GM21529 (cell line): ENCODE results near the gene FAM83E.
A peak's percentile ranks its signal among the peaks of the same experiment; 100 is the strongest.
"Not testable (repeated sequence)": the region's sequence is repeated elsewhere in the genome, so short reads cannot be mapped to it uniquely, and the experiment has no call there.

Source experiments
- ATAC-seq: cut with Tn5 transposase; IDR thresholded peaks from one replicate; pipeline ENCODE4 v1.9.1; 2021; ENCODE audit not compliant: unreplicated experiment

The FAM83E gene

DNA sequence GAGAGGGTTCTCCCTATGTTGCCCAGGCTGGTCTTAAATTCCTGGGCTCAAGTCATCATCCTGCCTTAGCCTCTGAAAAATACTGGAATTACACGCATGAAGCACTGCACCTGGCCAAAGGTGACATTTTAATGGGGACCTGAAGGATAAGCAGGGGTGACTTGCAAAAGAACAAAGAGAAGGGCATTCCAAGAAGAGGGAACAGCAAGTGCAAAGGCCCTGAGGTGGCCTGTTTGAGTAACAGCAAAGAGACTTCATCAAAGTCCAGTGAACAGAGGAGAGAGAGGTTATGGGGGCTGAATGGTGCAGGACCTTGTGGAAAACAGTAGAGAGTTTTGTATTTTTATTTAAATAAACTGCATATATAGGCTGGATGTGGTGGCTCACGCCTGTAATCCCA is 27.0 kb upstream of the FAM83E start:
- no peak for ATAC-seq

DNA sequence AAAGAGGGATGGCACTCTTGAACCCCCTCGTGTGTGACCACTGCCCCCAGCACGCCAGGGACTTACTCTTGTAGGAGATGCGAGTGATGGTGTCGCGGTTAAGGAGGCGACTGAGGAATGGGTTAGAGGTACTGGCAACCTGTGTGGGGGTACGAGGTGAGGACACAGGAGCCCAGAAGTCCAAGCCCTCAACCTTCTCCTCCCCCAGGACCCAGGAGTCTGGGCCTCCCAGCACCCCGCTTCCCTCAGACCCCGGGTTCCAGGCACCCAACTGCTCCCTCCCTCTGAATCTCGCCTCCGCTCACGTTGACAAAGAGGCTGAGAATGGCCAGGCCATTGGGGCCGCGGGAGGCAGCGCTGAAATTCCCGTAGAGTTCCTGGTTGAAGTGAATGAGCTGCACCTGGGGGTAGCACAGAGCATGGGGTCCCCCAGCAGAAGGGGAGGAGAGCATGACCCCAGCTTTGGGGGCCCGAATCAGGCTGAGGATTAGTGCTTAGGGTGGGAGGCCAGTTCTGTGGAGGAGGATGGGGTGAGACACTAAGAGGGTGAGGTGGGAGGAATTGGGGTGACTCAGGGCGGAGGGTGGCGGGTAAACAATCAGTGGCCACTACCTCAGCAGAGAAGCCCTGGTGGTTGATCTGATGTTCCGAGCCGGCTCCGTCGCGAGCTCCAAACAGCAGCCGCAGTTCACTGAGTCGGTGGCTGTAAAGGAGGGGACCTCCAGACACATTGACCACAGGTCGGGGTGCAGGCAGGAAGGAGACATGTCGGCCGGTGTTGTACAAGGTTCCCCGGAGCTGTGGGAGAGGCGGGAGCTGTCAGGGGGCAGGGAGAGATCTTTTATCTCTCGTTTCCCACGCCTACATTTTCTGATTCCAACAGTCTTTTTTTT is 24.9 kb upstream of the FAM83E start:
- no peak for ATAC-seq

DNA sequence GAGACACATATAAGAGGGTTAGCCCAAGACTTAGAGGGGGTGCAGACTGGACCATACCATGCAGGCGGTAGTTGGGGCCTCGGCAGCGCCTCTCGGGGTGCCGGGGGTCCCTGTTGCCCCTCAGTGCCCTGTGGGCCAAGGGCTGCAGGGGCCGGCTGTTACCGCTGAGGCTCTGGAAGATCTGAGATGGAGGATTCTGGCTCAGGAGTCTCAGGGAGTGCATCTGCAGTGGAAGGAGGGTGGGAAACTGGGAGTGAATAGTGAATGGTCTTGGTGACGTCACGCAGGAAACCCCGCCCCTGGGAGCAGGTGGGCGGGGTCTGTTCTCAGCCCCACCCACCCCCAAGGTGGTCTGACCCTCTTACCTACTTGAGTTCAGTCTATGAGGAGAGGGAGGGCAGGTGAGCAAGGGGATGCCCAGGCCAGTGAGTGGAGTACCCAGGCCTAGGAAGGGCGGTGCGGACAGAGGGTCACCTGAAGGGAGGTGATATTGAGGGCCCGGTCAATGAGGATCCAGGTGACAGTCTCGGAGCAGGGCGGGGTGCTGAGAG is 24.0 kb upstream of the FAM83E start:
- no peak for ATAC-seq

DNA sequence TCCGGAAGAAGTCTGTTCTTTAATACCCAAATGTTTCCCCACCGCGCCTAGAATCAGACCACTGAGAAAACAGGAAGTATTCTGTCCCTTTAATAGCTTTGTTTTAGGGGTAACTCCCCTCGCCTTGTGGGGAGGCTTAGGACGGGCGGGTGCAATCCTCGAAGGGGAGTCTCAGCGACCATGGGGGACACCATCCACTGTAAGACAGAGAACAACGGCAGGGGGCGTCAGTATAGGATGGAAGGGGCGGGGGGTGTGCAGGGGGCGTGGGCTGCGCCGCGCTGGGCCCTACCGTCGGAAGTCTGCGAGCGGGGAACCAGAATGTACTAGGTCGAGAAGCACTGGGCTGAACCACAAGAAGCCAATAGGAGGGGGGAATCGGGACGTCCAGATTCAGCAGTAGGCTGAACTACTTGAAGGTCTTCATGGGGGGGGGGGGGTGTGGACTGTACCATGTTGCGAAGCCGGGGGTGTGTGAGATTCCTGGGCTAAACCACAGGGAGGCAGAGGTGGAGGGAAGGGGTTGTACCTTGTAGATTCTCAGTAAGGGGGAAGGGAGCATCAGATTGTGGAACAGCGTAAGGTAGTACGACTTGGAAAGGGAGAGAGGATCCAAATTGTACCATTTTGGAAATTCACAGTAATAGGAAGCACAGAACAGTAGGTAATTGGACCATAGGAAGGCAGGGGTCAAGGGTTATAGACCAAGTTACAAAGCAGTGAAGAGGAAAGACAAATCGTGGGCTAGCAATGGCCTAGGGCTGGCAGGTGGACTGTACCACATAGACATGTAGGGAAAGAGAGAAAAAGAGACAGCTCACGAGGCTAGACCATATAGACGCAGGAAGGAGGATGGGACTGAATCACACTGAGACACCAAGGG is 23.3 kb upstream of the FAM83E start:
- peak; percentile 10 for ATAC-seq

DNA sequence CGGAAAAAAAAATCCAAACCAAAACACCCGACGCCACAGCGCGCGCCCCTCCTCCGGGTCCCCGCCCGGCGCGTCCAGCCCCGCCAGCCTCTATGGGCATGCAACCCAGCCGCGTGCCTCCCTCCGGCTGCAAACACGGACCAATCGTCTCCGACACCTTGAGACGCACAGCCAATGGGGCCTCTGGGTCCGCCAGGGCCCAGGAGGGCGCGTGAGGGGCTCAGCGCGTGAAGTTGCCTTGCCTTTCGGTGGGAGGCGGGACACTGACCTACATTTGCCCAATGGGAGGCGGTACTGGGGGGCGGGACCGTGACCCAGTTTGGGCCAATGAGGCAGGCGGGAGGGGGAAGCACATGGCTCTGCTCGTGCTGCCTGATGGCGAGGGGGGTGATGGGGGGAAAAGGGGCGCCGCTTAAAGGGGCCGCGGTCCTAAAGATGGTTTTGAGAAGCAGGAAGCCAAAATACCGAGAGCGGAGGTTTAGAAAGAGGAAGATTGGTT is 22.6 kb upstream of the FAM83E start:
- peak; percentile 74 for ATAC-seq

DNA sequence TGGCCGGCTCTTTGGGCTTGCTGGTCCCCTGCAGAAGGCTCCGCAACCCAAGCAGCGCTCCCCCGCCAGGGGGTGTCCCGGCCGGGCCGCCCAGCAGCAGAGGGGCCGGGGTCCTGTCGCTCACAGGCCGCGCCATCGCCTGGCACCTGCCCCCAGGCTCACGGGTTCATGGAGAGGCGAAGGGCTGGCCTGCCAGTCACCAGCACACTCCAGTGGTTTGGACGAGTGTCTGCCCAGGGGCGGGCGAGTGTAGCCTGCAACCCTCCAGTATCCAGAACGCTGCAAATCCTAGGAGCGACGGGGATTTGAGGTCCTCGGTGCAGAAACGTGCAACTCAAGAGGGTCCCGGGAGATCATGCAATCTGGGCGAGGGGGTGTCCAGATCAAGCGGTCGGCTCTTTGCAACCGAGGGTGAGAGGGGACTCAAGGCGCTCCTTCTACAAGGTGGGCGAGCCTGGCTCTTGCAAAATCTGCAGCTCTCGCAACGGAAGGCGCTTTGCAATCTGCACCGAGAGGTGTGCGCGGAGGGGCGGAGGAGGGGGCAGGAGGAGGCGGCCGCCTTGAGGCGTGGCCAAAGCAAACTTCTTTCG is 22.1 kb upstream of the FAM83E start, which contains the start of gene DBP:
DBP (minus strand) TSS at position 521 of the 590 bp plus-strand sequence; CDS start at position 136, 385 bp downstream.
- no peak for ATAC-seq

DNA sequence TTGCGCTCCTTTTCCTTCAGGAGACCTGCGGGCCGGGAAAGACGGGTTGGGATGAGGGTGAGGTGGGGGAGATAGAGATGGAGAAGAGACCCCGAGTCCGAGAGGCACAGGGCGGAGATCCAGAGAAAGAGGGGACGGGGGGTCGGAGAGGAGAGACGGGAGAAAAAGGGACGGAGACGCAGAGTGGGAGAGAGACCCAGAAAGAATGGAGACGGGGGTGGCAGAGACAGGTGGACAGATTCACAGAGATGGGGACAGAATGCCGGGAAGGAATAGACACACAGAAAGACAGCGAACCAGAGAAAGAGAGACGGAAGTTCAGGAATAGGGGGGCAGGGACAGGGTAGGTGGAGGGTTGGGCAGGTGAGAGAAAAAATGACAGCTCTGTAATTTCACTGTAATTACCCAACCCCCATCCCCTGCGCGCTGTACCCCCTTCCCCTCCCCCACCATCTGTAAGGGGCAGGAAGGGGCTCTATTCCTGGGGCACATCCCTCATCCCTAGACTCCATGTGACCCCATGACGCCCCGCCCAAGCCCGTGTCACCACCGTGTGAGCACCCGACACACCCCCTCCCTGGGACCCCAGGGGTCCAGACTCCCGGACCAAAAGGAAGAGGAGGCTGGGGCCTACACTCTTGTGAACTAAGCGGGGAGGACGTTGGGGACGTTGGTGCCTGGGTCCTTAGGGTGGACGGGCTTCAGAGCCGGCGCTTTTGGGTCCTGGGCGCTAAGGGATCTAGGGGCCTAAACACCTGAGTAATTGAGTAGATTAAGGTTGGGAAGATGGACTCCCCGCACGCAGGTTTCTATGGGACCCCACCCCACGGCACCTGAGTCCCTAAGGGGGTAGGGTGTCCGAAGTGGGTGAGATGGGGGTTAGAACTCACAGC is 21.3 kb upstream of the FAM83E start:
- ATAC-seq: no peak

DNA sequence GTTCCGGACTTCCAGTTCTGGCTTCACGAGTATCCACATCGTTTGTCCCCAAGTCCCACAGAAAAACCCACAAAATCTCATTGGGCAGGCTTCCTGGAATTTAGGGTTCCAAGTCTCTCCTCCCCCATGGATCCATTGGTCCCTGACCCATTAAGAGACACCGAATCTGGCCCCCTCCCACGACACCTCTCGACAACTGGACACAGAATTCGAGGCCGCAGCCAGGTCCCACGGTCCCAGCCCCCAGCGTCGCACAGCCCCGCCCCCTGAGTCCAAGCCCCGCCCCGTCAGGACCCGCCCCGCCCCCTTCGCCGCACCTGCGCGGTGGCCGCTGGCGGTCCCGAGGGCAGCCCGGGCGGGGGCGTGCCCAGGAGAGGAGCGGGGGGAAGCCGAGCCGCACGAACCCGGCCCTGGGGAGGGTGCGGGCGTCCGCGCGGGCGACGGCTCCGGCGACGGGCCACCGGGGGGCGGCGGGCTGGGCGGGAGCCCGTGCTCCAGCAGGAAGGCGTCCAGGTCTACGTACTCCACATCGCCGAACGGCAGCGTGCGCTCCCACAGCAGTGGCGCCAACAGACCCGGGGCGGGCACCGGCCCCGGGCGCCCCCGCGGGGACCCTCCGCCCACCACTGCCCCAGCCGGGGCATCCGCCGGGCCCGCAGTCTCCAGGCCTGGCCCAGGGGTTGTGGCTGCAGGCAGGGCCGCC is 20.5 kb upstream of the FAM83E start:
- no peak for ATAC-seq

DNA sequence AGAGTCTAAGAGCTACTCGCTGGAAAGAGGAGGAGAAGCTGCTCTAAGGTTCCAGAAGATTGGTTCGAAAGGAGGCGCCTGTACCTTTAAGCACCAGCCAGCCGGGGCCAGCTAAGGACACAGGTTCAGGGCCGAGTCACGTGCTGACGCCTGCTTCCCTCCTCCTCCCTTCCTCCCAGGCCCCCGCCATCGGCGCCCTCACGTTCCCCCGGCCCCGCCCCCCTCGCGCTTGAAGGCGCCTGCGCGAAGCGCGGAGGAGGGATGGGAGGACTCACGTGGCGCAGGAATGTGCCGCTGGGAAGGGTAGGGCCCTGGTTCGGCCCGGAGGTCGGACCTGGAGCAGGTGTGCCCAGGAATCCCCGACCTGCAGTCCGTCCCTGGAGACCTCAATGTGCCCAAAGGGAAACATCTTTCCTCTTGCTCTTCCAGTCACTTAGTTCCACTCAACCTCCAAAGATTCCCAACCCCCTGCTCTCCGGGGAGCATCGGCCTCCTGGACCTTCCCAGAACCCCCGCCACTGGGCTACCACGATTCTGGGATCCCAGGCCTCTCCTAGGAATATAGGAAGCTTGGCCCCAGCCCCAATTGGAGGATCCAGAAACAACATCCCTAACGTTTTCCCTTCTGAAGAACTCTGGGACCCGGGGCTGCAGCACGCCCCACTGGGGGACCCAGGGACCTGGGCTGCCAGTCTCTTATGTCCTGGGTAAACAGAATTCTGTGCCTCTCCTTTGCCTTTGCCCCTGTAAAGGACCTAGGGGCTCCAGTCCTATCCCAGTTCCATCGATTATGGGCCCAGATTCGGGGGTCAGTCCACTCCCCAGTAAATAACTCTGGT is 19.8 kb upstream of the FAM83E start:
- ATAC-seq: no peak

DNA sequence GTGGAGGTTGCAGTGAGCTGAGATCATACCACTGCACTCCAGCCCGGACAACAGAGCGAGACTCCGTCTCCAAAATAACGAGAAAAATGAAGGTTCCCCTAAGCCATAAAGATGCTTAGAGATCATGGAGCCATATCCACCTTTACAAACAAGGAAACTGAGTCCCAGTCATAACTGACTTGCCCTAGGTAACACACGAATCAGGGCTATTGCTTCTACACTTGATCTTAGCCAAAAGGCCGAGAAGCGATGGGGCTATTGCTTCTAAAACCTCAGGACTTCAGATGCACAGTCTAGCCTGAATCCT is 19.1 kb upstream of the FAM83E start:
- ATAC-seq: no peak

DNA sequence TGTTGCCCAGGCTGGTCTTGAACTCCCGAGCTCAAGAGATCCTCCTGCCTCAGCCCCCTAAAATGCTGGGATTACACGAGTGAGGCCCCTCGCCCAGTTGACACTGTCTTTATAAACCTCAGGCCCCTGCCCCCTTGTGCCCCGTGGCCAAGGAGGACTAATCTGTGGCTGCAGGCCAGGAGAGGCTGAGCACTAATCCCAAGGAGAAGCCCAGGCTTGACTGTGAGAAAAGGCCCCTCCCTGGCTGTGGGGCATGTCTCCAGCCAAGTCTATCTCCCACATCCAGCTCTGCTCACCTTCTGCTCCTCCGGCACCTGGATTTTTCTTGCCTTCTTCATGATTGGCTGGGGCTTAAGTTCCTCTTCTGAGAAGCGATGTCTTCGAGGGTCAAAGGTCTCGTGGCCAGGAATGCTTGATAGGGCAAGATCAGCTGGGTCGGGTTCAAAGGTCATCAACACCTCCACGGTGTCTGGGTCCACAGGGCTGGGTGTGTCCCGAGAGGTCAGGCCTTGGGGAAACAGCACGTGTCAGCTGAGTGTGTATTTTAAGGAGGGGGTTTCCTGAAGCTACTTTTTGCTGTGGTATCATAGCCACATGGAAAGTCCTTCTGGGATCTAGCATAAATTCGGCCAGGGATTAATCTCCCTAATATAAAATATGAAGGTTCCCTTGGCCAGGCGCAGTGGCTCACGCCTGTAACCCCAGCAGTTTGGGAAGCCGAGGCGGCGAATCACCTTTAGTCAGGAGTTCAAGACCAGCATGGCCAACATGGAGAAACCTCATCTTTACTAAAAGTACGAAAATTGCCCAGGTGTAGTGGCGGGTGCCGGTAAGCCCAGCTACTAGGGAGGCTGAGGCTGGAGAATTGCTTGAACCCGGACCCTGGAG is 18.5 kb upstream of the FAM83E start:
- no peak for ATAC-seq

DNA sequence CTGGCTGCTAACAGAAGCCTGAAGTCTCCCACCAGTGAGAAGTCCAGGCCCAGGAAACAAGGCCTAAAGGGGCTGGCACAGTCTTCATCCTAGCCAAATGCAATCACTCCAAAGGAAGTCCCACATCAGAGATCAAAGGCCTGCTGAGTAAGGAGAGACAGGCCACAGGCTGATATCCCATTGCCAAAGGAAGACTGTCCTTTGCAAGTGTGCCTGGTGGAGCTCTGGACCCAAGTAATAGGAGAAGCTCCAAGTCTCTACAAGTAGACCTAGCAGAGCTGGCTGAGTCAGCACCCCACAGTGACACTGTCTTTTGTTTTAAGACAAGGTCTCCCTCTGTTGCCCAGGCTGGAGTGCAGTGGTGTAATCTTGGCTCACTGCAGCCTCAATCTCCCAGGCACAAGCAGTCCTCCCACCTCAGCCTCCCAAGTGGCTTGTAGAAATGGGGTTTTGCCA is 17.8 kb upstream of the FAM83E start:
- ATAC-seq: no peak

DNA sequence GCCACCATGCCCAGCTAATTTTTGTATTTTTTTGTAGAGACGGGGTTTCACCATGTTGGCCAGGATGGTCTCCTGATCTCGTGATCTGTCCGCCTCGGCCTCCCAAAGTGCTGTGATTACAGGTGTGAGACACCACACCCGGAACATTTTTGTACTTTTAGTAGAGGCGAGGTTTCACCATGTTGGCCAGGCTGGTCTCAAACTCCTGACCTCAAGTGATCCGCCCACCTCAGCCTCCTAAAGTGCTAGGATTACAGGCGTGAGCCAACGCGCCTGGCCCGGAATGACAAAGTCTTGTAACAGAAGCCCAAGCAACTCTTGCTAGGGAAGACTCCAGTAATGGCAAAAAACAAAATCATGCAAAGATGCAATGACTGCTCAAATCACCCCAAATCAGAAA is 17.4 kb upstream of the FAM83E start:
- ATAC-seq: not testable (repeated sequence)

DNA sequence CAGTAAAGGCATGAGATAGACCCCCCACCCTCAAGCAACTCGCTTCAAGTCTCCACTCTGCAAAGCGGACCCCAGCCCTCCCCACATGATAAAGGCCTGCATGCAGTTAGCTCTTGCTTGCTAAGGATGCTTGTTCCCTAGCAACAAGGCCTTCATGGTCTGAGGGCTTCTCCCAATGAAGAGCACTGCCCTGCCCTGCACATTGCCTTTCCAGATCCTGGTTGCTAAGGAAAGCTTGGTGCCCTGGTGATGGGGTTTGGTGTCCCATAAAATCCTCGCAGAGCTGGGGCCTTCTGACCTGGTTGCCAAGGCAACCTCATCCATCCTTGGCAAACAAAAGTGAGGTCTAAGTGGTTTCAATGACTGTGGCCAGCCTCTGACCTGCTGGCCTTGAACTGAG is 16.3 kb upstream of the FAM83E start:
- no peak for ATAC-seq

DNA sequence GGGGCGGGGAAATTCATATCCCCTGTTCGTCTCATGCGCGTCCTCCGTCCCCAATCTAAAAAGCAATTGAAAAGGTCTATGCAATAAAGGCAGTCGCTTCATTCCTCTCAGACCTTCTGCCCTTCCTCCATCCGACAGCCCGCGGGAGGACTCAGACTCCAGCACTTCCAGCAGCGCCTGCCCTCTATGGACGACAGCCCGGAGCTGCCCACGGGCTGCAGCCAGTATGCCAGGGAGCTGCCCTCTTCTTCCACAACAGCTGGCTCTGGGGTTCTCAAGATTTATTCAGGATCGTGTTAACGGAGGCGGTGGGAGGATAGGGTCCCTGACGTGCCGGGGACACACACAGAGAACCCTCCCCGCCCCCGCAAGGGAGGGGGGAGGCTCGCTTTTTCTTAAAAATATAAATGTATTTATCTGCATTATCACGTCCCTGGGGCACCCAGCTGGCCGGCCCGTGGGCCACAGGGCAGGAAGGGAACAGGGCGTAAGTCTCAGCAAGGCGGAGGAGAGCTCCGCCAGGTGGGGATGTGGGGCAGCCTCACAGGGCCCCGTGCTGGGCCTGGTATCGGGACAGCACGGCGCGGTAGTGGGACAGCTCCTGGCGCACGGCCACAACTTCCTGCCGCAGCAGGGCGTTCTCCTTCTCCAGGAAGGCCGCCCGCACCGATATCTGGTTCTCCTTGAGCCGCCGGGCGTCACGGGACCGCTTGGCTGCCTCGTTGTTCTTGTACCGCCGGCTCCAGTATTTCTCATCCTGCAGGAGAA is 15.6 kb upstream of the FAM83E start:
- no peak for ATAC-seq

DNA sequence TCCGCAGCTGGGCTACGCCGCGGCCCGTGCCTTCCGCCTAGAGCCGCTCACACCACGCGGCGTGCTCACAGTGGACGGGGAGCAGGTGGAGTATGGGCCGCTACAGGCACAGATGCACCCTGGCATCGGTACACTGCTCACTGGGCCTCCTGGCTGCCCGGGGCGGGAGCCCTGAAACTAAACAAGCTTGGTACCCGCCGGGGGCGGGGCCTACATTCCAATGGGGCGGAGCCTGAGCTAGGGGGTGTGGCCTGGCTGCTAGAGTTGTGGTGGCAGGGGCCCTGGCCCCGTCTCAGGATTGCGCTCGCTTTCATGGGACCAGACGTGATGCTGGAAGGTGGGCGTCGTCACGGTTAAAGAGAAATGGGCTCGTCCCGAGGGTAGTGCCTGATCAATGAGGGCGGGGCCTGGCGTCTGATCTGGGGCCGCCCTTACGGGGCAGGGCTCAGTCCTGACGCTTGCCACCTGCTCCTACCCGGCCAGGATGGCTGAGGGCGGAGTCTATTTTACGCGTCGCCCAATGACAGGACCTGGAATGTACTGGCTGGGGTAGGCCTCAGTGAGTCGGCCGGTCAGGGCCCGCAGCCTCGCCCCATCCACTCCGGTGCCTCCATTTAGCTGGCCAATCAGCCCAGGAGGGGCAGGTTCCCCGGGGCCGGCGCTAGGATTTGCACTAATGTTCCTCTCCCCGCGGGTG is 14.9 kb upstream of the FAM83E start:
- no peak for ATAC-seq
